GM23248 (cell line): ENCODE results near the gene DPP8.

ENCODE experiments used
- EZH2 ChIP-seq: fragments of 200-600 bp; sonication (generic); IDR thresholded peaks from 2 replicates; pipeline ENCODE4 v1.6.1; 2018; ENCODE audit warnings: antibody characterized with exemption, mild to moderate bottlenecking; ENCODE audit not compliant: insufficient read depth, poor library complexity, severe bottlenecking
- EZH2phosphoT487 ChIP-seq: fragments of 200-600 bp; sonication (generic); IDR thresholded peaks from 2 replicates; pipeline ENCODE4 v1.6.1; 2018; ENCODE audit warnings: antibody characterized with exemption, moderate library complexity, mild to moderate bottlenecking, low read depth; ENCODE audit not compliant: insufficient read depth

DNA sequence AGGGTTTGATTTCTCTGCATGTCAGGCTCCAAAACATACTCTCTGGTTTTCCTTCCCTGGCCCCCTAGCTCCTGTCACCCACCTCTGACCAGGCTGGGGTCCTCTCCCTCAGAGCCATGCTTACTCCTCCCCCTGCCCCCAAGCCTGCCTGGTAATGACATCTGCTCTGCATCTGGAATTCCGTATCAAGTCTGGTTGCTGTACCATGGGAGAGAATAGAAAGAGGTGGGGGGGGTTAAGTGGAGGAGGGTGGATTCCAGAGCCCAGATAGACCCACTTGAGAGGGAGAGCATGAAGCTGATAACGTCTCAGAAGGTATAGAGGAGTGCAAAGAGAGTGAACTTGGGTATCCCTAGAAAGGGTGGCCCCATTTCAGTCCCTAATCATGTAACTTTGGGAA lies 98.9 kb downstream of the DPP8 start:
- TF ChIP-seq EZH2 (no peak), EZH2phosphoT487 (no peak)
